GM12864 (cell line): Measurements from ENCODE around the gene ZNF18.
"Not testable (repeated sequence)": the region's sequence is repeated elsewhere in the genome, so short reads cannot be mapped to it uniquely, and the experiment has no call there.

ENCODE experiments used
- DNase-seq: peaks from one replicate; pipeline ENCODE4 v3.0.0-alpha.2; 2011; ENCODE audit warnings: low read depth
- H3K4me3 ChIP-seq: 2 replicates; pipeline ENCODE4 v1.5.1; 2011; ENCODE audit warnings: mild to moderate bottlenecking, low read depth, low read length, control low read depth
- CTCF ChIP-seq: IDR thresholded peaks from 2 replicates; pipeline ENCODE4 v1.5.1; 2011; ENCODE audit warnings: low read depth, mild to moderate bottlenecking, moderate library complexity, low read length, control low read depth, inconsistent platforms; ENCODE audit errors: missing control alignments

ZNF18 gene

GRCh38 chr17:11990363-11990983, 6.8 kb downstream of the ZNF18 start:
- no peak overlapping the region for H3K4me3 ChIP-seq
- TF ChIP-seq CTCF = no peak
- DNase-seq = no peak

GRCh38 chr17:11986942-11987329, 10.3 kb downstream of the ZNF18 start:
- no peak for DNase-seq
- H3K4me3 ChIP-seq = no peak overlapping the region
- TF ChIP-seq CTCF = peak; percentile 42

GRCh38 chr17:11986179-11986941, 10.9 kb downstream of the ZNF18 start:
- no peak for DNase-seq
- no peak overlapping the region for H3K4me3 ChIP-seq
- no peak for TF ChIP-seq CTCF

- no peak overlapping the region for H3K4me3 ChIP-seq
- DNase-seq = no peak
- no peak for TF ChIP-seq CTCF
Measured at GRCh38 chr17:11981862-11982261, 15.4 kb downstream of the ZNF18 start.

- no peak for DNase-seq
- peak; percentile 20 for TF ChIP-seq CTCF
Measured at GRCh38 chr17:11980813-11981212, 16.5 kb downstream of the ZNF18 start.

GRCh38 chr17:11979795-11980194, 17.5 kb downstream of the ZNF18 start:
- no peak for TF ChIP-seq CTCF
- H3K4me3 ChIP-seq = no peak overlapping the region
- DNase-seq = no peak

More at GRCh38 chr17:11980813-11981212, 16.5 kb downstream of the ZNF18 start:
- no peak overlapping the region for H3K4me3 ChIP-seq

GRCh38 chr17:11972741-11973140, 24.5 kb downstream of the ZNF18 start:
- H3K4me3 ChIP-seq, DNase-seq: not testable (repeated sequence)
